H1 (cell line): ENCODE data around the gene HTR3C. TPM values are rescaled to one million over a fixed set of nuclear protein-coding genes. Genes with fewer than 3 reads are reported as not detected.

Experiments
- RAD21 ChIP-seq, 2 experiments: IDR thresholded peaks in 1 of 2; conservative IDR thresholded peaks in 1 of 2; 2 replicates each; pipeline ENCODE4 v1.6.1; 2011; ENCODE audit warnings: low read depth in 2 of 2, low read length in 2 of 2, improper control_type of control experiment in 1 of 2, inconsistent platforms in 1 of 2, mild to moderate bottlenecking in 1 of 2, moderate library complexity in 1 of 2
- polyA plus RNA-seq, 7 experiments: library from polyadenylated mRNA; depleted of rRNA in 3 of 7; stranded (reverse) in 5 of 7; unstranded in 2 of 7; fragments of >200 nt in 5 of 7; fragments of 200-250 nt in 2 of 7; gene quantifications; 1 replicate in 5 of 7; 2 replicates in 1 of 7; 4 replicates in 1 of 7; pipeline versions ENCODE4 v1.2.1 to v1.2.3, GENCODE V29; 2011 to 2013; ENCODE audit warnings: missing spikeins in 2 of 7, mixed read lengths in 2 of 7
- total RNA-seq: library from RNA; stranded (reverse); fragmentation: NEBNext Ultra II Directional; extraction: Animal tissue kit (Norgen Biotek cat#: 25700); gene quantifications from 2 replicates; pipeline ENCODE4 v1.2.1, GENCODE V29; 2021

HTR3C gene
- total and polyA plus RNA-seq, 2 of the 8 experiments (the other 6 are each of a cell fraction or from before 2014, with no cell fraction given) = 0.03 TPM; not detected in 1

DNA sequence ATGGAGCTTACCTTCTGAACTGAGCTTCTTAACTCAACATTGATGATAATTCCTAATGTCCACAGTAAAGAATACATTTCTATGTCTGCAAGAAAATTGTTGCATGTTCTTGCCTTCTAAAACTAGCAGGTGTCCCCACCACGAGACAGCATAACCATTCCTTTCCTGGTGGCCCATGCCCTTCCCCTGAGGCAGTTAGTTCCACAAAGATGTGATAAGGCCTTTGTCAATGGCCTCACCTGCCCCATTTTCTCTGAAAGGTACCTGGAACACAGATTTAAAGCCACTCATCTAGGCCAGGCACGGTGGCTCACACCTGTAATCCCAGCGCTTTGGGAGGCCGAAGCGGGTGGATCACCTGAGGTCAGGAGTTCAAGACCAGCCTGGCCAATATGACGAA lies 23.1 kb downstream of the HTR3C start (continued):
- TF ChIP-seq RAD21 (IDR thresholded peaks at IDR 0.05 in 1 of 2, conservative IDR thresholded peaks at IDR 0.05 in 1 of 2; ENCODE audit: low read depth in 2 of 2, low read length in 2 of 2) = no peak
